Adipocyte (in vitro differentiated cells): Measurements from ENCODE around the gene LEUTX.
"Not testable (repeated sequence)": the region's sequence is repeated elsewhere in the genome, so short reads cannot be mapped to it uniquely, and the experiment has no call there.

Source experiments
- DNase-seq: peaks from one replicate; pipeline ENCODE4 v3.0.0-alpha.2; 2015; ENCODE audit warnings: low read depth
- H3K27me3 ChIP-seq: replicated peaks from 2 replicates; pipeline ENCODE4 v1.7.0; 2013; ENCODE audit warnings: mild to moderate bottlenecking, low read length, moderate library complexity; ENCODE audit not compliant: control insufficient read depth, insufficient read depth
- H3K36me3 ChIP-seq: 2 replicates; pipeline ENCODE4 v1.7.0; 2013; ENCODE audit warnings: low read length, mild to moderate bottlenecking, moderate library complexity; ENCODE audit not compliant: control insufficient read depth, insufficient read depth, severe bottlenecking
- H3K4me1 ChIP-seq: 2 replicates; pipeline ENCODE4 v1.7.0; 2013; ENCODE audit warnings: mild to moderate bottlenecking, low read length, moderate library complexity; ENCODE audit not compliant: control insufficient read depth, insufficient read depth
- H3K4me3 ChIP-seq: 2 replicates; pipeline ENCODE4 v1.7.0; 2013; ENCODE audit warnings: mild to moderate bottlenecking, low read length, moderate library complexity
- H3K9ac ChIP-seq: 2 replicates; pipeline ENCODE4 v1.7.0; 2013; ENCODE audit warnings: mild to moderate bottlenecking, low read length, moderate library complexity
- H3K9me3 ChIP-seq: 2 replicates; pipeline ENCODE4 v1.7.0; 2013; ENCODE audit warnings: mild to moderate bottlenecking, low read length, moderate library complexity; ENCODE audit not compliant: control insufficient read depth

Gene LEUTX

GRCh38 chr19:39780894-39781293 lies 2.2 kb downstream of the LEUTX start:
- peaks cover 2% of the 10 kb centered on the region for H3K9me3 ChIP-seq
- H3K27me3 ChIP-seq = peaks cover 19% of the 10 kb centered on the region
- H3K36me3 ChIP-seq = no peaks in the 10 kb centered on the region
- no peak overlapping the region for H3K4me3 ChIP-seq
- H3K4me1 ChIP-seq = no peaks in the 10 kb centered on the region
- H3K9ac ChIP-seq = no peak overlapping the region
- DNase-seq = no peak

GRCh38 chr19:39788244-39788643 lies 9.6 kb downstream of the LEUTX start:
- Histone ChIP-seq H3K9me3 (peaks cover 14% of the 10 kb centered on the region), H3K4me3 (no peak overlapping the region), H3K4me1 (no peaks in the 10 kb centered on the region), H3K27me3 (peaks cover 18% of the 10 kb centered on the region), H3K9ac (no peak overlapping the region), H3K36me3 (no peaks in the 10 kb centered on the region)
- DNase-seq = no peak

GRCh38 chr19:39792999-39793546 lies 14.4 kb downstream of the LEUTX start:
- H3K27me3 ChIP-seq = peaks cover 18% of the 10 kb centered on the region
- H3K4me1 ChIP-seq = no peaks in the 10 kb centered on the region
- peak; percentile 95 for DNase-seq
- peak overlapping the region; percentile 77 for H3K4me3 ChIP-seq
- no peaks in the 10 kb centered on the region for H3K36me3 ChIP-seq
- H3K9me3 ChIP-seq = no peaks in the 10 kb centered on the region
- H3K9ac ChIP-seq = no peak overlapping the region

GRCh38 chr19:39795001-39795400 lies 16.3 kb downstream of the LEUTX start:
- H3K4me3 ChIP-seq = no peak overlapping the region
- peaks cover 18% of the 10 kb centered on the region for H3K27me3 ChIP-seq
- no peaks in the 10 kb centered on the region for H3K36me3 ChIP-seq
- no peaks in the 10 kb centered on the region for H3K4me1 ChIP-seq
- no peak for DNase-seq
- H3K9me3 ChIP-seq = no peaks in the 10 kb centered on the region
- H3K9ac ChIP-seq = no peak overlapping the region

GRCh38 chr19:39796000-39796498 lies 17.4 kb downstream of the LEUTX start:
- Histone ChIP-seq H3K27me3 (peaks cover 18% of the 10 kb centered on the region), H3K4me1 (no peaks in the 10 kb centered on the region), H3K4me3 (no peak overlapping the region), H3K9me3 (no peaks in the 10 kb centered on the region), H3K36me3 (no peaks in the 10 kb centered on the region), H3K9ac (no peak overlapping the region)
- no peak for DNase-seq

- DNase-seq = no peak
- no peak overlapping the region for H3K9ac ChIP-seq
- H3K4me3 ChIP-seq = no peak overlapping the region
These were observed 18.4 kb downstream of the LEUTX start for GRCh38 chr19:39797083-39797482.

GRCh38 chr19:39802958-39803357 lies 24.3 kb downstream of the LEUTX start:
- Histone ChIP-seq H3K4me1 (no peaks in the 10 kb centered on the region), H3K9me3 (no peaks in the 10 kb centered on the region), H3K9ac (no peak overlapping the region), H3K4me3 (no peak overlapping the region), H3K36me3 (no peaks in the 10 kb centered on the region), H3K27me3 (peaks cover 15% of the 10 kb centered on the region)
- DNase-seq = no peak

More at GRCh38 chr19:39797083-39797482, 18.4 kb downstream of the LEUTX start:
- no peaks in the 10 kb centered on the region for H3K9me3 ChIP-seq
- no peaks in the 10 kb centered on the region for H3K4me1 ChIP-seq
- H3K27me3 ChIP-seq = peaks cover 18% of the 10 kb centered on the region
- H3K36me3 ChIP-seq = no peaks in the 10 kb centered on the region

GRCh38 chr19:39805104-39805503 lies 26.4 kb downstream of the LEUTX start:
- Histone ChIP-seq H3K36me3 (no peaks in the 10 kb centered on the region), H3K9ac (no peak overlapping the region), H3K27me3 (peaks cover 15% of the 10 kb centered on the region), H3K9me3 (no peaks in the 10 kb centered on the region), H3K4me1 (no peaks in the 10 kb centered on the region), H3K4me3 (no peak overlapping the region)
- no peak for DNase-seq

GRCh38 chr19:39807846-39808364 lies 29.3 kb downstream of the LEUTX start:
- no peaks in the 10 kb centered on the region for H3K4me1 ChIP-seq
- DNase-seq = no peak
- no peaks in the 10 kb centered on the region for H3K9me3 ChIP-seq
- no peak overlapping the region for H3K9ac ChIP-seq
- H3K27me3 ChIP-seq = peaks cover 14% of the 10 kb centered on the region
- H3K4me3 ChIP-seq = no peak overlapping the region
- no peaks in the 10 kb centered on the region for H3K36me3 ChIP-seq

- not testable (repeated sequence) for H3K36me3 ChIP-seq, H3K27me3 ChIP-seq, H3K9ac ChIP-seq, H3K4me3 ChIP-seq, H3K4me1 ChIP-seq, H3K9me3 ChIP-seq, DNase-seq
These were observed 30.0 kb downstream of the LEUTX start for GRCh38 chr19:39808688-39809087.

GRCh38 chr19:39809368-39809767 lies 30.7 kb downstream of the LEUTX start:
- H3K4me3 ChIP-seq = no peak overlapping the region
- H3K27me3 ChIP-seq = no peaks in the 10 kb centered on the region
- no peaks in the 10 kb centered on the region for H3K36me3 ChIP-seq
- no peak for DNase-seq
- H3K9ac ChIP-seq = no peak overlapping the region
- H3K4me1 ChIP-seq = peaks cover 3% of the 10 kb centered on the region
- H3K9me3 ChIP-seq = no peaks in the 10 kb centered on the region

- no peaks in the 10 kb centered on the region for H3K9me3 ChIP-seq
- no peak for DNase-seq
- no peaks in the 10 kb centered on the region for H3K27me3 ChIP-seq
- no peak overlapping the region for H3K4me3 ChIP-seq
- H3K36me3 ChIP-seq = no peaks in the 10 kb centered on the region
- peaks cover 9% of the 10 kb centered on the region for H3K4me1 ChIP-seq
- H3K9ac ChIP-seq = no peak overlapping the region
These were observed 31.8 kb downstream of the LEUTX start for GRCh38 chr19:39810424-39810823.
